ENCODE measurements around the gene KICS2. TPM values are rescaled to one million over a fixed set of nuclear protein-coding genes. Genes with fewer than 3 reads are reported as not detected.
"Not testable (repeated sequence)": the region's sequence is repeated elsewhere in the genome, so short reads cannot be mapped to it uniquely, and the experiment has no call there.

Gene KICS2
- total RNA-seq, 1 donor from 2014 or later: 6.8 TPM

DNA sequence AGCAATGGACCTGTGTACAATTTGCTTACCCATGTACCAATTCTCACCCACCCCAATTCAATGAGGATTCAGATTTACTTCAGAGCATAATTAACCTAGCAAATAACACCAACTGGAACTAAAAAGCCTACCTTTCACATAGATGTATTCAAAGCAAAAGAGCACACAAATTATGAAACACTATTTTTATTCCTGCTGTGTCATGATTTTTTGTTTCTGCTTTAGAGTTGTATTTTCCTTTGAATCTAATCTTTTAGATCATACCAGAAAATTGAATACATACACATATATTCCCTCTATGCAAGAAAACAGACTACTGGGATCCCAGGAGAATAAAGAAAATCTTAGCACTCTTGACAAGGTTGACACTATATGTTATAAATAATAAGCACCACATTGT is 5.9 kb downstream of the KICS2 start:
- DNase-seq (ENCODE audit: low spot score): no peak

DNA sequence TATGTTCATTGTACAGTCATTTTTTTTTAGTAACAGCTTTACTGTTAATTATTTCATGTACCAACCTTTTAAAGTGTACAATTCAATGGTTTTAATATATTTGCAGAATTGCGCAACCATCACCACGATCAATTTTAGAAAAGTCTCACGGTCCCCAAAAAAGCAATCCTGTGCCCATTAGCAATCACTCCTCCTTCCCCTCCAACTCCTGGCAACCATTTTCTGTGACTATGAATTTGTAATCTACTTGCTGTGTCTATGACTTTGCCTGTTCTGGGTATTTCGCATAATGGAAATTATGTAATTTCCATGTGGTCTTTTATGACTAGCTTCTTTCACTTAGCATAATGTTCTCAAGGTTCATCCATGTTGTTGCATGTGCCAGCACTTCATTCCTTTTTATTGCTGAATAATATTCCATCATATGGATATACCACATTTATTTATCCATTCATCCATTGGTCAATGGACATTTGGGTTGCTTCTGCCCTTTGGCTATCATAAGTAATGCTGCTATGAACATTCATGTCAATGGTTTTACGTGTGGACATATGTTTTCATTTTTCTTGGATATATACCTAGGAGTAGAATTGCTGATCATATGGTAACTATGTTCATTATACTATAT is 9.9 kb downstream of the KICS2 start:
- no peak for DNase-seq (ENCODE audit: low spot score)

DNA sequence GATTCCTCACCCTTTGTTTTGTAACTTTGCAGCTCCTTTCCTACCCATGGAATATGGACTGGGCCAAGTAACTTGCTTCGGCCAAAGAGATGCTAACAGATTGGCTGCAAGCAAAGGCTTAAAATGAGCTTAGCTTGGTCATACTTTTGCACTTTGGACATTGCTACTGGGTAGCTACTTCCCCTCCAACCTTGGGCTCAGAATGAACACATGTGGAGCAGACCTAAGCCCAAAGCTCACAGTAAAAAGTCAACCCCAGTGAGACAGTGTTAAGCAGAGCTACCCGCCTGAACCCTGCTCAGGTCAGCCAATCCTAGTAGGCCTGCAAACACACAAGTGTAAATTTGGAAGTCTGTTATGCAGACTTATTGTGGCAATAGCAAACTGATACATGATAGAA is 14.6 kb downstream of the KICS2 start:
- no peak for DNase-seq (ENCODE audit: low spot score)

DNA sequence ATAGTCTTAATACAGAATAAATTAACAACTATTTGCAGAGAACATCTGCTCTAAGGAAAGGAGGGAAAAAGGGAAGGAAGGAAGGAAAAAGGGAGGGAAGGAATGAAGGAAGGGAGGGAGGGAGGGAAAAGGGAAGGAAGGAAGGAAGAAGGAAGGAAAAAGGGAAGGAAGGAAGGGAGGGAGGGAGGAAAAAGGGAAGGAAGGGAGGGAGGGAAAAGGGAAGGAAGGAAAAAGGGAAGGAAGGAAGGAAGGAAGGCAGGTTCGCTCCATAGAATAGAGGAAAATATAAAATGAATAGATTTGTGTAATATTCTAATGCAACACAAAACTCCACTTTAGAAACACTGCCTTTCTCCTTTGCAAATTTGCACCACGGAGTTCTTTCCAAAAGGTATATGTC is 16.6 kb downstream of the KICS2 start:
- DNase-seq (ENCODE audit: low spot score): no peak

DNA sequence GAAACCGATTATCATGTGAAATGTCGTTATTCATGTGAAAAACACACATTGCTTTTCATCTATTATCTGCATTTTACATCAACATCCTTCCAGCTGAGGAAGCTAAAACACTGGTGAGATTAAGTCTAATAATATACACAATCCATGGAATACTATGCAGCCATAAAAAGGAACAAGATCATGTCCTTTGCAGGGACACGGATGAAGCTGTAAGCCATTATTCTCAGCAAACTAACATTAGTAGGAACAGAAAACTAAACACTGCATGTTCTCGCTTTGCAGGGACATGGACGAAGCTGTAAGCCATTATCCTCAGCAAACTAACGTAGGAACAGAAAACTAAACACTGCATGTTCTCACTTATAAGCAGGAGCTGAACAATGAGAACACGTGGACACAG is 18.3 kb downstream of the KICS2 start:
- no peak for DNase-seq (ENCODE audit: low spot score)

DNA sequence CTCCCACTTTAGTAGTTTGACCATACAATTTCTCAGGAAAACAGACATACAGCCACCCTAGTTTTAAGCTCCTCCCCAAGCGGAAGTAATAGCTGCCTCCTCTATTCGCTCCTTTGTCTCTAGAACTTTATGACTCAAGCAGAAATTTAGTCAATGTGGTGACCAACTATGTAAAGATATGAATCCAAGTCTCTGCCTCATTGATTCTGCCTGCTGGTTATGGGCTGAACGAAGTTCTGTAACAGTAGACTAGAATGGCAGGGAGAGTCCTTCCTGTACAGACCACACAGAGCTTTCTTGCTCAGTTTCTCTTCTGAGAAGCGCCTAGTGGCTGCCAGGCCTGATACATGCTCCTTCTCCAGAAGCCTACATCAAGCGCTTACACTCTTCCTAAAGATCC is 19.1 kb downstream of the KICS2 start:
- DNase-seq (ENCODE audit: low spot score): no peak

DNA sequence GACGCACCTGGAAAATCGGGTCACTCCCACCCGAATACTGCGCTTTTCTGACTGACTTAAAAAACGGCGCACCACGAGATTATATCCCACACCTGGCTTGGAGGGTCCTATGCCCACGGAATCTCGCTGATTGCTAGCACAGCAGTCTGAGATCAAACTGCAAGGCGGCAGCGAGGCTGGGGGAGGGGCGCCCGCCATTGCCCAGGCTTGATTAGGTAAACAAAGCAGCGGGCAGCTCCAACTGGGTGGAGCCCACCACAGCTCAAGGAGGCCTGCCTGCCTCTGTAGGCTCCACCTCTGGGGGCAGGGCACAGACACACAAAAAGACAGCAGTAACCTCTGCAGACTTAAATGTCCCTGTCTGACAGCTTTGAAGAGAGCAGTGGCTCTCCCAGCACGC is 26.3 kb downstream of the KICS2 start:
- not testable (repeated sequence) for DNase-seq (ENCODE audit: low spot score)

DNA sequence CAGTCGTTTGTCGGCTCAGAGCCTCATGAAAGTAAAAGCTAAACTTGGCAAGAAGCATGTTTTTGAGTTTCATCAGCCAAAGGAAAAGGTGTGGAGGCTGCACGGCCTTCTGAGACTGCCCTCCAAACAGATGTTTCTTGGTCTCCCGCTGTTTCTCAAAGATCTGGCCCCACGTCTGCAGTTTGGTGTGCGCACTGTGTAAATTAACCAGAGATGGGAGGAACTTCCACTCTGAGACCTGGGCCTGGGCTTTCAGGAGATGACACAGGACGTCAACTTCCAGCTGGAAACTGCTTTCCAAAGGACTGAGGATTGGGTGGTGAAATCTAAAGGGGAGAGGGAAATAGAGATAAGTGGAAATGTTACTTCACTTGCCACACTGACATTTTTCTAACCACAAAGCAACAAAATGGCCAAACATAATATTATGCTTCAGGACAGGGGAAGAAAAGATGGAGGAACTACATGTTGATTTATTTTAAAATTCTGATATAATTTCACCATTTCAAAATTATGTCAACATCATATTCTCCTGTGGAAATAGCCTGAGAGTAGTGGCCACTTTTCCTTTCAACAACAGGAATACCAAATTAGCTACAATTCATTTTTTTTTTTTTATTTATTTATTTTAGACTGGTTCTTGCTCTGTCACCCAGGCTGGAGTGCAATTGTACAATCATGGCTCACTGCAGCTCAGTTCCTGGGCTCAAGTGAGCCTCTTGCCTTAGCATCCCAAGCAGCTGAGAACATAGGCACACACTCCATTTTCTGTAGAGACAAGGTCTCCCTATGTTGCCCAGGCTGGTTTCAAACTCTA is 27.6 kb downstream of the KICS2 start:
- DNase-seq (ENCODE audit: low spot score): no peak

DNA sequence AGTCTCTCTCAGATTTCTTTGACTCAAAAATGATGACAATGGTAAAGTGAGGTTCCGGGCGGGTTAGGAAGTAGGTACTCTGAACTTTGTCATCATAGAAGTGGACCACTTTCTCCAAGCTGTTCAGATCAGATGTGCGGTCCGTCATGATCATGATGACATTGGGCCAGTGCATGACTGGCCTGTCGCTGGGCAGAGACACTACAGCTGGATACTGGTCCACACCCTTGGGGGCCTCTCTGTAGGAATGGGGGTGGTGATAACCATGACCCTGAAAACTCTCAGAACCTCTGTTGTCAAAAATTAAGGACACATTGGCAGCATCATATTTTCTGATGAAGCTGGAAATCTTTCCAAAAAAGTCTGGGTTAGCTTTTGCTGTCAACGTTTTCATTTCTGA is 28.2 kb downstream of the KICS2 start:
- DNase-seq (ENCODE audit: low spot score): no peak

DNA sequence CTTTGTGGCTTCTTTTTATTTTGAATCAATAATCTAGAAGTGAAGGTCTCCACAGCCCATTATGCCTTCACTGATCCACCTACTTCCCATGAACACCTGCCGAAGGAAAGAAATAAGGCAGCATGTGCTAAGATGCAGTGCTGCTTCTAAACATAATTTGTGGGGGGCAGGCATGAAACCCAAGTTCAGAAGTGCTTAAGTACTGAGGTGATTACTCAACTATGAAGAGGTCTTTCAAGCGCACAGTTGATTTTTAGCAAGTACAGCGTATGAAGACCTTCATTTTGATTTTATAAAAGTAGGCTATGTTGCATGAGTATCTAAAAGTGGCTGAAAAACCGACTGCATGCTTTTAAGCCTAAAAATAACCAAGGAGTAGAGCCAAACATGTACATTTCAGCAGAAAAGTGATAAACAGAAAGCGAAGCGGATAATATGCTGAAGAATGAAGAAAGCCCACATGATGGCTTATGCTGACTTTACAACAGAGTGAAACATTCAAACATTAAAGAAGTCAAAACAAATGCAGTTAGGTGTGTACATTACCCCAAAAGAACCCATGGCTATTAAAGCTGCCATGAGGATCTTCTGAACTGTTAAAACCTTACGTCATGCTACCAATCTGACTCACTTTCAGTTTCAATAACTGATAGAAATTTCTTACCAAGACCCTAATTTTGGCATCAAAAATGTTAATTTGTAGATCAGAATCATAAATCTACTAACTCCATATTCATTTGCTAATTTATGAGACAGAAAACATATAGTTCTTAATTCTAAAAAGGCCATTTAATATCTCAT is 29.3 kb downstream of the KICS2 start:
- DNase-seq (ENCODE audit: low spot score): no peak

DNA sequence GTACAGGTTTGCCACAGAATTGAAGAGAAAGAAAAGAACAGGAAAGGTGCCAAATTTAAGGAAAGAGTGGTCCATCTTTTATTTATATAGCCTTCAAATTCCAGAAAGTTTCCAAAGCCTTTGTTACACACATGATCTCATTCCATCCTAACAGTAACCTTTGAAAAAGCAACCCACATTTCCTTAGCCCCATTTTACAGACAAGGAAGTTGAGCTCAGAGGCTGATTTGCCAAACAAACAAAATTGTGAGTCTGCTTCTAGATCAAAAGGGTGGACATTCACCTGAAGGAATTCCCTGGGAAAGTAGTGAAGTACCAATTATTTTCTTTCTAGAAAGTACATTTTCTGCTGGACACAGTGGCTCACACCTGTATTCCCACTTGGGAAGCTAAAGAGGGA is 32.0 kb downstream of the KICS2 start:
- no peak for DNase-seq (ENCODE audit: low spot score)

DNA sequence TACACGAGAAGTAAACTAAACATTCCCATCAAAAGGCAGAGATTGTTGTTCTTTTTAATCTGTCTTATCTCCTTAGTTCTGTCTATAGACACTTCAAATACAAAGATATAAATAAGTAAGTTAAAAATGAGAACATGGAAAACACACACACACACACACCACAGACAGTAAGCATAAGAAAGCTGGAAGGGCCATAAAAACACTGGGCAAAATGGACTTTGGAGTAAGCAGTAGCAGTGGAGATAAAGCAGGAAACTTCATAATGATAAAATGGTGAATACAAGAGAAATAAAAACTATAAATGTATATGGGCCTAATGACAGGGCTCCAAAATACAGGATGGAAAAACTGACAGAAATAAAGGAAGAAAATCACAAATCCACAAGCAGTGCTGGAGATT is 32.6 kb downstream of the KICS2 start:
- no peak for DNase-seq (ENCODE audit: low spot score)

DNA sequence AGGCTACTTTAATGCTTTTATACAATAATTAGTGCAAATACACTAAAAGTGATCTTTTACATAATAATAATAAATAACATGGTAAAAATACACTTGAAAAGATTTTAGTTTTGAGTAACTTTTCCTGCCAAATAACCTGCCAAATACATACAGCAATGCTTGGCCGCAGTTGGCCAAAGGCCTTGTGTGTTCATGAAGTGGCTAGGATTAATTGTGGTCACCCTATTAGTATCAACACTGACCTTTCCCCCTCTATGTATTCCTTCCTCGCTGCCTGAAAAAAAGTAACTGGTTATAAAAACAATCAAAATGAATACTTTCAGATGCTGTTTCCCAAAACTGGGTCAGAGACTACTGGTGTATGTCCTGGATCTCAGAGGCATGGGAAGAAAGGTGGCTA is 34.3 kb downstream of the KICS2 start:
- no peak for DNase-seq (ENCODE audit: low spot score)

DNA sequence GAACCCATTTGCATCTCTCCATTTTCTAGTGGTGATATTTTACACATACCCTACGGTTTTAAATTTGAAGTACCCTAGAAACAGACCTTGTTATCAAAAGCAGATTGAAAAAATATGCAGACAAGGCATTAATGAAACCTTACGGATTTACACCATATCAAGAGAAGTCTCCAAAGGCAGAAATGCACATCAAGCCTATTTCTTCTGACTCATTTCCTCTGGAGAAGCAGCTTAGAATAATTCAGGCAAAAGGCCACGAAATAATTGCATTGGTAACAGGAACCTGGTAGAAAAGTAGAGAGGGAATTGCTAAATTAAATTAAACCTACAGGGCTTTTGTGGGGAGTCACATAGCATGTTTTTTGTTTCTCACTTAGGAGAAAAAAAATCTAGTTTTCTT is 34.7 kb downstream of the KICS2 start:
- DNase-seq (ENCODE audit: low spot score): no peak

DNA sequence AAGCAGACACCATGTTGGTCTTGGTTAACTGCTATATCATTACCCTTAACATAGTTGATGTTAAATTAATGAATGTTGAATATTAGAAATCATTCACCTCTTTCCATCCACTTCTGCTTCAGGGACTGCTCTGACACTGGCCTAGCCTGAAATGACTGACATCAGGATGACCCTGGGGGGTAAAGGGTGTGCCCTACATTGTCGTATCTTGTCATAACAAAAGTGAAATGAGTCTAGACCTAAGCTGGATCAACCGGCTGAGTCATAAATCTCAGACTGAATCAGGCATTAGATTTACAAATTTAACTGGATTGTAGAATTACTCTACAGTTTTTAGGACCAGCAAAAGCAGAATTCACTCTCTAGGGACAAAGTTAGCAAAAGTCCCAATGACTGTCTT is 35.3 kb downstream of the KICS2 start:
- DNase-seq (ENCODE audit: low spot score): no peak

DNA sequence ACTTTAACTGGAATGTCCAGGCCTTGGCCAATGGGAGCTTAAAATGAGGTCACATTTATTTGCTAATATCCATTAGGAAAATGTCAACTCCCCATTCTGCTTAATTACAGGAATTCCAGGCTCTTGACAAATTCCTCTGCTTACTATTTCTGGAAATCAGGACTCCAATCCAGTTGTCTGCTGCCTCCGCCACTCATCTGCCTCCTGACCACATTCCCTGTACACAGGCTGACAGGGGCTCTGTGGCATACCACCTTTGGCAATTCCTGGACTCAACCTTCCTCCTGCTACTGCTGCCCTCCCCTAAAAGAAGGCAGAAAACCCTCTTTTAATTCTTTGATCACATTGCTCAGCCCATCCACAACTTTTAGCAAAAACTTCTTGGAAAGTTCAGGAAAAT is 37.9 kb downstream of the KICS2 start:
- no peak for DNase-seq (ENCODE audit: low spot score)

DNA sequence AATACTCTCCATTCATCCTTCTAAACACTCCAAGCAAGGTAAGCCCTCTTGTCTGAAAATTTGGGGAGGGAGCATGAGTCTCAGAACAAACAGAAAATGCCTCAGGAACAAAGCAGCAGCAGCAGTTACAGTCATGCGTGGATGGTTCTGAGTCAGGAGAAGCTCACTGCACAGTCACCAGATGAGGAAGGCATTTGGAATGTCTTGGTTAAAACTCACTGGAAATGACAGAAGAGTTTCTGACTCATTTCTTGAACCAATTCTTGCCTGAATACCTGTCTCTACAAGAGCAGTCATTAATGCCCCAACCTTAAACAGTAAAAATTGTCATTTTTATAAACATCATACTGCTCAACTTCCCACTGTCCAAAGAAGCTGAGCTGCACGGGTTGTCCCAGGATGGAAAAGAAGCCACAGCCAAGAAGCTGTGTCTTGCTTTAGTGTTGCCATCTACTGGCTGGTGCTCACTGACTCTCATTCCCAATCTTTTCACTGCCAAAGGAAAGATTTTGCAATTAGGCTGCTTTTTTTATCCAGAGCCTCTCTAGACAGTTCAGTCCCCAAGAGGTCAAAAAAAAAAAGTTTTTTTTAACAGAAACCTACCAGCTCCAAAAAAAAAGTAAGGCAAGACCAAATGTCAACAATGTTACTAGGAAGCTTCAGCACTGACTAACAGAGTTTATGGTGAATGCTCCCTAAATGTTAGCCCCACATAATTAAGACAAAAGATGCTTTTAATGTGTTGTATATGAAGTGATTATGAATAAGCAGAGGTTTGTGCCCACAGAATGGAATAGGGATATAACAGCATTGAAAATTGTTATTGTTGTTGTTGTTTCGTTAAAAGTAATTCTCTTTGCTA is 40.4 kb downstream of the KICS2 start:
- DNase-seq (ENCODE audit: low spot score): peak; percentile 59

DNA sequence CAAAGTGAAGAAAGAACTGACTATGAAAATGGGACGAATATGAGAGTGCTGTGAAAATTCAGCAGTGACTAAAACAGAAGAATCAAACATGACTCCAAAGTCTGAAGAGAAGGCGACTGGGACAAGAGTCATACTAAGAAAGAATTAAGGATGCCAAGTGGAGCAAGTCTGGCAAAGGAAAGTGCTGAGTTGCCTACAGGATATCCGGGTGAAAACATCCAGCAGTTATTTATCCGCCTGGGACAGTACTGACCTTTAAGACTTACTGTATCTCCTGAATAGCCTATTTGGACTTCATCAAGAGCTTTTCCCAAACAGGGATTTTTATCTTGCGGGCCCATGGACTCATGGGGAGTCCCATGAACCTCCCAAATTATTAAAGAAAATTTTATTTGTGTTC is 41.1 kb downstream of the KICS2 start:
- no peak for DNase-seq (ENCODE audit: low spot score)

DNA sequence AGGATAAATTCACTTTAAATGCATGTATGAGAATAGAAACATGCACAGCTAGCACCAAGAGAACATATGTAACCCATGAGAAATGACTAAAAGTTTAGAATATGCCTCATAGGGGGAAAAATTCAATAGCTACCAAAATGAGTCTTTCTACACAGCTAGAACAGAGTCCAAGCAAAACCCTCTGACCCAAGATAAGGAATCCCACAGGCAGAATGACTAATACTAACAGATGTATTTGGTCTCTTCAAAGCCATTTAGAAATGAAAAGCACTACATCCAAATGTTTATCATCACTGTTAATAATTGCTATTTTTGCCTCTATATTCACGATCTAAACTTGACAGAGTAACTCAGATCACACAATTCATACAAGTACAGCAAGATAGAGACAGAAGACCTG is 44.0 kb downstream of the KICS2 start:
- DNase-seq (ENCODE audit: low spot score): no peak

DNA sequence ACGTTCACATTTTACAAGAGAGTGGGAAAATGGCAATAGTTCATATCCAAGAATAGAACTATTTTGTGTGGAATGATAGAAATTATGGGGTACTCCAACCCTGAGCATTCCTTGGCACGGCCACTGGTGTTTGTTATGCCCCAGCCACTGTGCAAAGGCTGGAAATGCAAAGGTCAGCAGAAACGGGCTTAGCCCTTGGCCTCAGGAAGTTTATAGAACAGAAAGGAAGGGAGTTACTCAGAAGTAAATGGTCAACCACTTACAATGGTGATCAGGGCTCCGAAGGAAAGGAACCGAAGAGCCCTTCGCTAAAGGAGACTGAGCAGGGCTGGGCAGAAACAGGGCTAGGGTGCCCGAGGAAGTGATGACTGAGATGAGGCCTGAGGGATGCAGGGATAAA is 45.1 kb downstream of the KICS2 start:
- no peak for DNase-seq (ENCODE audit: low spot score)

DNA sequence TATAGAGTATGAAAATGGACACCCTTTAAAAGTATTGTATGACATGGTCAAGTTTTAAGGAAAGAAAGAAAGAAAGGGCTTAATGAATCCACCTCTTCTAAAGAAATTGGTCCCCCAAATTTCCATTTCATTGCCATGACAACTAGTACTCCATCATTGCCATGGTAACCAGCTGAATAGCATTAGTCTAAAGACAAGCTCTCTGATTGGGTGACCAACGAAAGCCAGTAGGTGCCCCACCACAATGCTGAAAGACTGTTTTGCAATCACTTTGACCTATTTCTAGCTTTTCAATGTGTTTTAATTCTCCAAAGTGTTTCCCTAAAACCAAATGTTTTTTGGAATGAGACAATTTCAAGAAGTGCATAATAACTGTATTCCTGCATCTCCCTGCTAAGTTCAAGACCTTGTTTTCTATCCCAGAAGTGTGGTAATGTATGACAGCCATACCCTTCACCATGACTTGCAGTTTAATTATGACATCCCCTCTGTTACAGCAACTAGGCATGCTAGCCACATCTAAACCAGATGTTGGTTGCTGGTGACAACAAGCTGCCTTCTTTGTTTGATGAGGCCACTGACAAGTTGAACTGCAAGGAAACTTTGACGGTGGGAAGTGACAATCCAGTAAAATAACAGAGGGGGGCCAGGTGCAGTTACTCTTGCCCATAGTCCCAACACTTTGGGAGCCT is 46.7 kb downstream of the KICS2 start:
- DNase-seq (ENCODE audit: low spot score): no peak
